GM18907 (cell line): ENCODE results near the gene MTSS2.
"Not testable (repeated sequence)": the region's sequence is repeated elsewhere in the genome, so short reads cannot be mapped to it uniquely, and the experiment has no call there.

Experiments used
- ATAC-seq: cut with Tn5 transposase; IDR thresholded peaks from one replicate; pipeline ENCODE4 v1.9.1; 2021; ENCODE audit warnings: mild to moderate bottlenecking, moderate library complexity; ENCODE audit not compliant: unreplicated experiment

Gene MTSS2

DNA sequence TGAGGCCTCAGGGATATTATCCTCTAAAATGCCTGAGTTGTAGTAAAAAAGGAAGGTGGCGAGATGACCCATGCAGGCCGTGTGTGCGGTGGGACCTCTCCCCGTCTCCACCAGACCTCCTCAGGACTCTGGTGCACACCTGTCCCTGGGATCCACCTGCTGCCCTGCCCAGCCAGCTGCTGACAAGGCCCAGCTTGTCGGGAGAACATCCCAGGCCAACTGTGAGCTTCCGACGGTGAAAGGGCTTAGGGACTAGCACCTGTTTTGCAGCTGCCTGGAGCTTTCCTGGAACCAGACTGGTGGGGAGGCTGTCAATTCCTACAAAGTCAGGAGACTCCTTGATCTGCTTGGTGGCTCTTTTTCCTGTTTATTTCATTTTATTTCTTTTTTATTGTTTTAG lies 27.9 kb downstream of the MTSS2 start:
- ATAC-seq, result no peak

DNA sequence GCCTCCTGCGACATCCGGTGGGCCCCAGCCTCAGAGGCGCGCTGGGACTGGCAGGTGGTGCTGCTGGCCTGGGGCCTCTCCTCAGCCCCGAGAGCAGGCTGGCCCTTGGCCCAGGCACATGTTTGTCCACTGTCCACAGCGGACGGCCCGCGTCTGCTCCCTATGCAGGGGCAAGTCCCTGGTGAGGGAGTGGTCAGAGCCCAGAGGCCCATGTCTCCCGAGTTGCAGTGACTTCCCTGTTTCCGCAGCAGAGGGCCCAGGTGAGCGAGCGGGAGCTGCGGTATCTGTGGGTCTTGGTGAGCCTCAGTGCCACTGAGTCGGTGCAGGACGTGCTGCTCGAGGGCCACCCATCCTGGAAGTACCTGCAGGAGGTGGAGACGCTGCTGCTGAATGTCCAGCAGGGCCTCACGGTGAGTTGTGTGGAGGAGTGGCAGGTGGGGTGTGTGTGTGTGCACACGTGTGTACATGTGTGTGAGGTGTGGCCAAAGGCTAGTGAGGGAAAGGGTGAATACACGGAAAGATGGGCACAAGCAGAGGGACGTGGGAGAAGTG lies 29.1 kb downstream of the MTSS2 start:
- ATAC-seq, result no peak

DNA sequence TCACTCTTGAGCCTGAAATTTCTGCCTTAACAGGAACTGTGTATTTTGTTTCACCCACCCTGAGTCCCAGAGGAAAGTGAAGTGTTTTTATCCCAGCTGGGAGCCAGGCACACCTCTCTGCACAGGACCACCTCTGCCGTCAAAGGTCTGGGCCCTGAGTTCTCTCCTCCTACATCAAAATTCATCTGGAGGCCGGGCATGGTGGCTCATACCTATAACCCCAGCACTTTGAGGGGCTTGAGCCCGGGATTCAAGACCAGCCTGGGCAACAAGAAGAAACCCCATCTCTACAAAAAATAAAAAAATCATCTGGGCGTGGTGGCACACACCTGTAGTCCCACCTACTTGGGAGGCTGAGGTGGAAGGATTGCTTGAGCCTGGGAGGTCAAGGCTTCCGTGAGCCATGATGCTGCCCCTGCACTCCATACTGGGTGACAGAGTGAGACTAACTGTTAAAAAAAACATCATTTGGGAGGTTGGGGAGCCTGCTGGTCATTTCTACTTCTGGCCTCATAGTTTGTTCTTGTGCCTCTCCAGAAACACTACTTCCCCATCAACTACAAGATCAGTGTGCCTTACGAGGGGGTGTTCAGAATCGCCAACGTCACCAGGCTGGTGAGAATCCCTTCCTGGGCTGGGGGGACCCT lies 29.7 kb downstream of the MTSS2 start:
- ATAC-seq, result no peak

DNA sequence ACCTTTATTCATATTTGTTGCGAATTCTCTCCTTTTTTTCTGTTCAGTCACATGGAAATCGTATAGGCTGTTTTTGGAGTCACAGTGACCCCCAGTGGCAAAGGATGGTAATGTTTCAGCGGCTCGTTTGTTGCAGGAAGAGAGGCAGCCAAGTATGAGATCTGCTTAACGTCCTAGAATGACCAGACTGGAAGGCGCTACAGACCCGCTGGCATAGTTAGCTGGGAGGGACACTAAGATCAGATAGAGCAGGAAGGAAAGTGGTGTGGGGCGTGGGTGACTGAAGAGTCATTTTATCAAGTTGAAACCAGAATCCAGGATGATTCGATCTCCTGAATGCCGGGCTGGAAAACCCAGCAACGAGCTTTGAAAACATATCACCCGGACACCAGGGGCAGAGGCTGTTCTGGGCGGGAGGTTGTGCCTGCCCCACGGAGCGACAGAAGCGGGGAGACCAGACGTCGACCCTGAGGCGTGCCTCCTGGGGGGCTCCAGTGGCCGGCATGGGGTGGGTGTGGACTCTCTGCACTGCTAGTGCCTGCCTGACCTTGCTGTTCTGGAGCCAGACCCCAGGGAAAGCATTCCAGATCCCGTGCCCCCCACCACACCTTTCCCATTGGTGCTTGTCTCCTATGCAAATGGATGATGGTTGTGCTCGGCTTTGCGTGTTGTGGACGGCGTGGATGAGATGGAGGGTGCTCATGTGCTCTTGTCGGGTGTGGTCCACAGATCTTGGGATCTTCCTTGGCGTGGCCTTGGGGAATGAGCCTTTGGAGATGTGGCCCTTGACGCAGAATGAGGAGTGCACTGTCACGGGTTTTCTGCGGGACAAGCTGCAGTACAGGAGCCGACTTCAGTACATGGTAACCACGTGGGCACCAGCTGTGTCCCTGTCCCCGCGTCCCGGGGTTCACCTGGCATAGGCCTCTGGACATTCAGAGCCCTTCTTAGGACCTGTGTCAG lies 31.8 kb downstream of the MTSS2 start:
- ATAC-seq, result no peak

DNA sequence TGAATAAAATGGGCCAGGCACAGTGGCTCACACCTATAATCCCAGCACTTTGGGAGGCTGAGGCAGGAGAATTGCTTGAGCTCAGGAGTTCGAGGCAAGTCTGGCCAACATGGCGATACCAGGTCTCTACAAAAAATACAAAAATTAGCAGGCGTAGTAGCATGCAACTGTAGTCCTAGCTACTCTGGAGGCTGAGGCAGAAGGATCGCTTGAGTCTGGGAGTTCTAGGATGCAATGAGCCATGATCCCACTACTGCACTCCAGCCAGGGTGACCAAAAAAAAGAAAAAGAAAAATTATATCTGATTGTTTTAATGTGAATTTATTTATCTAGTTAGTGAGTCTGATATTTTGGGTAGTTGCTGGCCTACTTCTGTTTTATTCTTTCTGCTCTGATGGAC lies 32.4 kb downstream of the MTSS2 start:
- no peak for ATAC-seq

DNA sequence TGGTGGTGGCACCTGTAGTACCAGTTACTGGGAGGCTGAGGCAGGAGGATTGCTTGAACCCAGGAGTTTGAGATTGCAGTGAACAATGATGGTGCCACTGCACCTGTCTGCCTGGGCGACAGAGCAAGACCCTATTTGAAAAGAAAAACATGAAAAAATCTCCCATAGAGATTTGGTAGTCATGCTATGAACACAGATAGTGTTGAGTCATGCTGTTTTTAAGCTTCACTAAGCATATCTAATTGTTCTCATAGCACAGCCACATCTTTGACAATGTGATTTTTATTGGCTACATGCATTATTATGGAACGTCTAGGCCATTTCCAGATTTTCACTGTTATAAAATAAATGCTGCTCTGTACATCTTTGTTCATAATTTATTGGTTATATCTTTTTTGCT lies 33.5 kb downstream of the MTSS2 start:
- no peak for ATAC-seq

DNA sequence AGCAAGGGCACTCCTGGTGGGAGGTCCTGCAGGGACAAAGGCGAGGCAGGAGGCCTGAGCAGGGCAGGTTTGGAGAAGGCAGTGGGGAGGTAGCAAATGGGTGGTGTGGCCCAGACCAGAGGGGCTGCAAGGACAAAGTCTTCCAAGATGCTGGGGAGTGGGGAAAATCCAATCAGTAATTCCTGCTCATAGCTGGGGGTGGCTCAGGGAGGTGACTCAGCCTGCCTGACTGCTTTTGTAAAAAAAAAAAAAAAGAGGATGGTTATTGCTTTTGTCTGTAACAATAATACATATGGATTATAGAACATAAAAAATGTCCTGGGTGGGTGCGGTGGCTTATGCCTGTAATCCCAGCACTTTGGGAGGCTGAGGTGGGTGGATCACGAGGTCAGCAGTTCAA lies 34.3 kb downstream of the MTSS2 start:
- ATAC-seq, result no peak

DNA sequence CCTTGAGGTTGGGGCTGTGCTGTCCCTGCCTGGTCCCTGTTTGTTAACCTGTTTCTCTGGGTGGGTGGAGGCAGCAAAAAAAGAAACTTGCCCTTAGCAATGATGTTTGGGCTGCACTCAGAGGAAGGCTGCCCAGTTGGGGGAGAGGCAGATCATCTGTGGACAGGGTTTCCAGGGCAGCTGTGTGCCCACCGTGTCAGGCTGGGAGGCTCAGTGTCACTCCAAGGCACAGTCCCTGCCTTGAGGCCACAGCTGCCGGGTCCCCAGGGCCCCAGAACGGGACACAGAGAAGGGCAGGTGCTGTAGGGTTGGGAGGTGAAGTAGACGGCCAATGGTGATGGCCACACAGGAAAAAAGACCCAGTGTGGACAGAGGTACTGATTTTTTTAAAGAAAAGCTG lies 35.6 kb downstream of the MTSS2 start:
- ATAC-seq, result no peak

DNA sequence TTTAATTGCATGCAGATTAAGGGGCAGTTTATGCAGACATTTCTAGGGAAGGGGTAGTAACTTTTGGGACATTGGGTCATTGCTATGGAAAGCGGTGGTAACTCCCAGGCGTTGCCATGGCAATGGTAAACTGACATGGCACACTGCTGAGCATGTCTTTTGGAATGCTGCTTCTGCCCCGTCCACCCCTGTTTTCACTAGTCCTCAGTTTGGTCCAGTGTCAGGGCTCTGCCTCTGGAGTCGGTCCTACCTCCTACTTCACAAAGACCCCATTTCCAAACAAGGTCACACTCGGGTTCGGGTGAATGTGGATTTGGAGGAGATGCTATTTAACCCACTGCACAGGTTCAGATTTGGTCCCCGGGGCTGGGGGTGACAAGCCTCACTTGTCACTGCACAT lies 36.6 kb downstream of the MTSS2 start:
- ATAC-seq, result no peak

DNA sequence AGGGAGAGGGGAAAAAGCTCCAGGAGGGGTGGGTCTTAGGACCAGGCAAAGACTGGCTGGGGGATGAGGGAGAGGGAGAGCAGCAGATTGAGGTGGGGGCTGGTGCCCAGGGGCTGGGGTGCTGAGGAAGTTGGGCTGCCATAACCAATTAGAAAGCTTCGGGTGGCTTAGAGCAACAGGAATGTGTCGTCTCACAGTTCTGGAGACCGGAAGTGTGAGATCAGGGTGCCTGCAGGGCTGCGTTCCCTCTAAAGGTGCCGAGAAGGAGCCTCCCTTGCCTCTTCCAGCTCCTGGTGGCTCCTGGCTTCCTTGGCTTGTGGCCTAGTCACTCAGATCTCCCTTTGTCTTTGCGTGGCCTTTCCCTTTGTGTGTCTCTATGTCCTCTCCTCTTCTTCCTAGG lies 37.2 kb downstream of the MTSS2 start:
- ATAC-seq, result no peak

DNA sequence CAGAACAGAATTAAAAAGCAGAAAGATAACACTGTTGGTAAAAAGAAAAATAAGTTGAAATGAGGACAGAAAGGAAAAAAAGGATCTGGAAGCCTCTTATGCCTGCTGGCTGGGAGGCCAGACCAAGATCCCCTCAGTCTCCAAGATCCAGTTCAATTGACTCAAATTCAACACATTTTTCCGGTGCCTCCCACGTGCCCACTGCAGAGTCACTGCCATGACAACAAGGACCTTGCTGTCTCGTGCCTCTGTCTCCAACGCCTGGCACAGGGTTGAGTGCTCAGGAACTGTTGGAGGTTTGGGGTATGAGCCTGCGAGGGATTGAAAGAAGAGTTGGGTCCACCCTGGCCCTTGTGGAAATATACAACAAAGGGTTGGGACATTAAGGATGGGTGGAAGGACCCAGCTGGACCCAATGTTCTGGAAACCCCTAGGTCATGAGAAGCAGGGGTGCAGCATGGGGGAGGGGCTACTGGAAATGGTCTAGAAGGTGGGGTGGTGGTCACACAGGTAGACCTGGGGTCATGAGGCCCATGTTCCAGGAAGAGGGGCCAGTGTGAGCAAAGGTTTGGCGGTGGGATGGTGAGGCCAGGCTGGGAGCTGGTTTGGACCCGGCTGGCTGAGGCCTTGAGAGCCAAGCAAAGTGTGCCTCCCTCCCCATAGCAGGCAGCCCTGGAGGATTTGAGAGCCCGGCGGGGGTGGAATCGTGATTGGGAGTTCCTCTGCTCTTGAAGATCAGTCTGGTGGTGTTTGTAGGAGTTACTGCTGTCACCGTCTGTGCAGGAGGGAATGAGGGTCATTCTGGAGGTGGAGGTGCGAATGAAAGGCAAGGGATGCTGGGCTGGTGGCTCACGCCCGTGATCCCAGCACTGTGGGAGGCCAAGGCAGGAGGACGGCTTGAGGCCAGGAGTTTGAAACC lies 38.2 kb downstream of the MTSS2 start:
- ATAC-seq, result no peak

DNA sequence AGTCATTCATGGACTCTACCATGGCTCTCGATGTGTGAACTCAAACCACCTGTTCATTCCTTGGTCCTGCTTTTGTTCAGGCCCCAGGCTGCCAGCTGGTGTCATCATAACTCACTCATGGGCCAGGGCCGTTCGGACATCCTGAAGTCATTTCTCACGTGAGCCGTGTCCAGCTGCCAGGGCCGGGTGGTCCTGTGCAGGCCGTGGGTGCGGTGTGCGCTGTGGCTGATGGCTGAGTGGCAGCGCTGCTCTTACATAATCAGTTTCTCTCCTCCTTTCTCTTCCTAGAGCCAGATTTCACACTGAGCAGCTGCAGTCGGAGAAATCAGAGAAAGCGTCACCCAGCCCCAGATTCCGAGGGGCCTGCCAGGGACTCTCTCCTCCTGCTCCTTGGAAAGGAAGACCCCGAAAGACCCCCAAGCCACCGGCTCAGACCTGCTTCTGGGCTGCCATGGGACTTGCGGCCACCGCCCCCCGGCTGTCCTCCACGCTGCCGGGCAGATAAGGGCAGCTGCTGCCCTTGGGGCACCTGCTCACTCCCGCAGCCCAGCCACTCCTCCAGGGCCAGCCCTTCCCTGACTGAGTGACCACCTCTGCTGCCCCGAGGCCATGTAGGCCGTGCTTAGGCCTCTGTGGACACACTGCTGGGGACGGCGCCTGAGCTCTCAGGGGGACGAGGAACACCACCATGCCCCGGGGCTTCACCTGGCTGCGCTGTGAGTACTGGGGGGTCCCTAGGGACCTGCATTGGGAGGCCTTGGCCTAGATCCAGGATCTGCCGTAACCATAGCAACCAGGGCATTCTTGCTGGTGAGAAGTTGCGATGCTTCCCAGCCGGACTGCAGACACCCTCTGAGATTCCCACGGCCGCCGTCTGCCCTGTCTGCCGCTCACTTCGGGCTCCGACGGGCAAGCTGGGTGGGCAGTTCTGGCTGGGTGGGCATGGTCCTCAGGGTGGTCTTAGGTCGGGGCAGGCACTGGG lies 39.3 kb downstream of the MTSS2 start, which contains the start of gene IL34:
IL34 (plus strand) TSS at position 300 of the 982 bp plus-strand sequence; CDS start at position 689, 389 bp downstream.
- ATAC-seq, result no peak

DNA sequence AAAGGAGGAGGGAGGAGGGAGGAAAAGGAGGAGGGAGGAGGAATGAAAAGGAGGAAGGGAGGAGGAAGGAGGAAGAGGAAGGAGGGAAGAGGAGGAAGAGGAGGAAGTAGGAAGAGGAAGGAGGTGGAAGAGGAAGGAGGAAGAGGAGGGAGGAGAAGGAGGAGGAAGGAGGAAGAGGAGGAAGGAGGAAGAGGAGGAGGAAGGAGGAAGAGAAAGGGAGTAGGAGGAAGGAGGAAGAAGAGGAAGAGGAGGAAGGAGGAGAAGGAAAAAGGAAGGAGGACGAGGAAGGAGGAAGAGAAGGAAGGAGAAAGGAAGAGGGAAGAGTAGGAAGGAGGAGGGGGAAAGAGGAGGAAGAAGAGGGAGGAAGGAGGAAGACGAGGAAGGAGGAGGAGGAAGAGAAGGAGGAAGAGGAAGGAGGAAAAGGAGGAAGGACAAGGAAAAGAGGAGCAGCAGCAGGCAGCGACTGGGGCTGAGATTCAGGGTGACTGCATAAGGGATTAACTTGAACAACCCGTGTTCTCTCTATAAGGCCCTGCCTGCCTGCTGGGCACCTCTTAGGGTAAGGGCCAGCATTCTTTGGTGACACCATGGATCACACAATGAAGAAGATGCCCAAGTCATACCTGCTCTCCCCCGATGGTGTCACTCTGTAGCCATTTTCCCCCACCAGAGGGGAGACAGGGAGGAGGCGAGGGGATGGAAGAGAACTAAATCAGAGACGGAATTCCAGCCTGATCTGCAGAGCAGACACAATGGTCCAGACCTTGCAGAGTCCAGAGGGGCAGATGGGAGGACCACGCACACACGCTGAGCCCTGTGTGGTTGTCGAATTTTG lies 40.9 kb downstream of the MTSS2 start:
- ATAC-seq, result no peak

DNA sequence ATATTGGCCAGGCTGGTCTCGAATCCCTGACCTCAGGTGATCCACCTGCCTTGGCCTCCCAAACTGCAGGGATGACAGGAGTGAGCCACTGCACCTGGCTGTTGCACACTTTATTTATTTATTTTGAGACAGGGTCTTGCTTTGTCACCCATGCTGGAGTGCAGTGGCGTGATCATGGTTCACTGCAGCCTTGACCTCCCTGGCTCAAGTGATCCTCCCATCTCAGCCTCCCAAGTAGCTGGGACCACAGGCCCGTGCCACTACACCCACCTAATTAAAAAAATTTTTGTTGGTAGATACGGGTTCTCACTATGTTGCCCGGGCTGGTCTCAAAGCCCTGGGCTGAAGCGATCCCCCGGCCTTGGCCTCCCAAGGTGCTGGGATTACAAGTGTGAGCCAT lies 42.6 kb downstream of the MTSS2 start:
- ATAC-seq, result not testable (repeated sequence)

DNA sequence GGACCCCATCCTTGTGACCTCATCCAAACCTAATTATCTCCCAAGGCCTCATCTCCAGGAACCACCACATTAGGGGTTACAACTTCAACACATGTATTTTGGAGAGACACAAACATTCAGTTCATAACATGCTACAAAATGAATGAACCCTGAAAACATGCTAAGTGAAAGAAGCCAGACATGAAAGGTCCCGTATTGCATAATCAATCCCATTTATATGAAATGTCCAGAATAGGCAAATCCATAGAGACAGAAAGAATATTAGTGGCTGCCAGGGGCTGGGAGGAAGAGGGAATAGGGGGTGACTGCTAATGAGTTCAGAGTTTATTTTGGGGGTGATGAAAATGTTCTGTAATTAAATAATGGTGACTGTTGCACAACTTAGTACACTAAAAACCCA lies 43.2 kb downstream of the MTSS2 start:
- no peak for ATAC-seq

DNA sequence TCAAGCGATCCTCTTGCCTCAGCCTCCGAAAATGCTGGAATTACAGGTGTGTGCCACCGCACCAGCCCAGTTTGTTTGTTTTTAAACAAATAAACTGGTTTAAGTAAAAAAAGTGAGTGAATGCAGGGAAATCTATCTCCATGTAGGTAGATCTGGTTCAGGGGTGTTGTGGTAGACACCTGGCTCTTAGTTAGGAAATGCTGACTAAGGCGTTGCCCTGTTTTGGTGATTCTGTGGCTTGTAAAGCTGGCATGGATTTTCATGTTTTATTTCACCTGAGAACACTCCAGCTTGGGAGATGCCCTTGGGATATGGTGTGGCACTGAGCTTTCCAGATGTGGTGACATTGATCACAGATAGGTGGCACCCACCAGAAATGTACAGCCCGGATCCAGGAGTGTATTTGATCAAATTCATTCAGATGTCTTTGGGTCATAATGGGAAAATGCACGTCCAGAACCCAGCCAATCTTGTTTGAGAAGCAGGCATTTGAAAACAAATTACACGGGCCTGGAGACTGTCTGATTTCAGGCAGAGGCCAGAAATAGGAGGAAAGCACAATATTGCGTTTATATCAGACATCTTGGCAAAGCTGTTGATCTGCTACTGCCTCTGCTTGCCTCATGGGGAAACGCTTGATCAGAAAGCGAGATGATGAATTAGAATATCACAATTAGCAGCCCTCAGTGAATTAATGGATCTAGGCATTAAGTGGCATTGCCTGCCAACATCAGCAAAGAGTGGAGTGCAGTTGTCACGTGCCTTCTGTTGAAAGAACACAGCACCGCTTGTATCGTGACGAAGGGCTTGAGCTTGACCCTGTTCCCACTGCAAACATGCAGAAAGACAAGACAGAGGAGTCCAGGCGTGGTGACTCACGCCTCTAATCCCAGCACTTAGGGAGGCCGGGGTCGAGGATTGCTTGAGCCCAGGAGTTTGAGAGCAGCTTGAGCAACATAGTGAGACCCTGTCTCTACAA lies 46.8 kb downstream of the MTSS2 start:
- ATAC-seq, result no peak
